Liver (tissue), 9 donors: ENCODE measurements around the gene SAMD8. TPM values are rescaled to one million over a fixed set of nuclear protein-coding genes. Genes with fewer than 3 reads are reported as not detected.

ENCODE experiments used
- DNase-seq: peaks from one replicate; pipeline ENCODE4 v3.0.0-alpha.2; 2017; ENCODE audit warnings: low spot score
- H3K27ac ChIP-seq, 2 donors: one replicate each; pipeline ENCODE4 v1.7.0; 2013; ENCODE audit warnings: inconsistent platforms in 2 of 2, low read length in 2 of 2, control low read depth in 1 of 2, low read depth in 1 of 2, mild to moderate bottlenecking in 1 of 2
- H3K27me3 ChIP-seq, 4 donors: one replicate each; pipeline versions ENCODE4 v1.6.1 to v1.7.0; 2013; ENCODE audit warnings: low read length in 3 of 4, inconsistent platforms in 1 of 4, mild to moderate bottlenecking in 1 of 4, moderate library complexity in 1 of 4; ENCODE audit not compliant: control insufficient read depth in 4 of 4, insufficient read depth in 4 of 4
- H3K36me3 ChIP-seq, 4 donors: one replicate each; pipeline versions ENCODE4 v1.6.1 to v1.7.0; 2013; ENCODE audit warnings: low read length in 3 of 4, mild to moderate bottlenecking in 3 of 4, low read depth in 1 of 4, moderate library complexity in 1 of 4; ENCODE audit not compliant: control insufficient read depth in 4 of 4, insufficient read depth in 3 of 4
- H3K4me1 ChIP-seq, 4 donors: one replicate each; pipeline versions ENCODE4 v1.6.1 to v1.7.0; 2013; ENCODE audit warnings: low read length in 3 of 4, mild to moderate bottlenecking in 3 of 4, moderate library complexity in 1 of 4; ENCODE audit not compliant: control insufficient read depth in 4 of 4, insufficient read depth in 4 of 4
- H3K4me3 ChIP-seq, 3 donors: one replicate each; pipeline versions ENCODE4 v1.6.1 to v1.7.0; 2013; ENCODE audit warnings: low read length in 3 of 3, control low read depth in 1 of 3, low read depth in 1 of 3, mild to moderate bottlenecking in 1 of 3
- H3K9ac ChIP-seq, 2 donors: one replicate each; pipeline ENCODE4 v1.7.0; 2013; ENCODE audit warnings: low read length in 2 of 2, mild to moderate bottlenecking in 2 of 2, moderate library complexity in 2 of 2, control low read depth in 1 of 2, low read depth in 1 of 2
- H3K9me3 ChIP-seq, 4 donors: one replicate each; pipeline versions ENCODE4 v1.6.1 to v1.7.0; 2013; ENCODE audit warnings: low read length in 3 of 4; ENCODE audit not compliant: control insufficient read depth in 4 of 4
- EGR1 ChIP-seq, 2 donors: IDR thresholded peaks; 2 replicates each; pipeline ENCODE4 v1.6.1; 2016 to 2018; ENCODE audit warnings: antibody characterized with exemption in 2 of 2, low read depth in 2 of 2
- FOXA1 ChIP-seq: IDR thresholded peaks from 2 replicates; pipeline ENCODE4 v1.6.1; 2016; ENCODE audit warnings: antibody characterized with exemption
- FOXA2 ChIP-seq: IDR thresholded peaks from 2 replicates; pipeline ENCODE4 v1.6.1; 2016; ENCODE audit warnings: antibody characterized with exemption
- GABPA ChIP-seq, 2 donors: IDR thresholded peaks in 1 of 2; conservative IDR thresholded peaks in 1 of 2; 2 replicates each; pipeline ENCODE4 v1.6.1; 2016; ENCODE audit warnings: antibody characterized with exemption in 2 of 2, mild to moderate bottlenecking in 1 of 2, moderate library complexity in 1 of 2
- HNF4G ChIP-seq: IDR thresholded peaks from 2 replicates; pipeline ENCODE4 v1.6.1; 2016; ENCODE audit warnings: antibody characterized with exemption
- JUND ChIP-seq, 2 donors: IDR thresholded peaks; 2 replicates each; pipeline ENCODE4 v1.6.1; 2016; ENCODE audit warnings: antibody characterized with exemption in 2 of 2
- NR2F2 ChIP-seq: IDR thresholded peaks from 2 replicates; pipeline ENCODE4 v1.6.1; 2016; ENCODE audit warnings: antibody characterized with exemption
- RAD21 ChIP-seq, 2 donors: IDR thresholded peaks; 2 replicates each; pipeline ENCODE4 v1.6.1; 2016; ENCODE audit warnings: antibody characterized with exemption in 2 of 2, mild to moderate bottlenecking in 2 of 2
- RXRA ChIP-seq, 2 donors: IDR thresholded peaks; 2 replicates each; pipeline ENCODE4 v1.6.1; 2017 to 2018; ENCODE audit warnings: antibody characterized with exemption in 2 of 2, mild to moderate bottlenecking in 1 of 2
- SP1 ChIP-seq: IDR thresholded peaks from 2 replicates; pipeline ENCODE4 v1.6.1; 2018; ENCODE audit warnings: antibody characterized with exemption, mild to moderate bottlenecking
- TAF1 ChIP-seq: conservative IDR thresholded peaks from 2 replicates; pipeline ENCODE4 v1.6.1; 2016; ENCODE audit warnings: antibody characterized with exemption, mild to moderate bottlenecking
- YY1 ChIP-seq: IDR thresholded peaks from 2 replicates; pipeline ENCODE4 v1.6.1; 2016; ENCODE audit warnings: antibody characterized with exemption, mild to moderate bottlenecking
- WGBS: extraction: QIAGEN DNeasy Blood & Tissue Kit; methylation state at CpG from one replicate; pipeline ENCODE4 v1.1.7; 2013; 5-methylcytosine and 5-hydroxymethylcytosine counted together
- polyA plus RNA-seq, 2 donors: library from polyadenylated mRNA; stranded (reverse) in 1 of 2; unstranded in 1 of 2; fragments of 200-250 nt in 1 of 2; fragments of >200 nt in 1 of 2; fragmentation: Nextera tagmentation in 1 of 2; extraction: Ambion mirVana in 1 of 2; gene quantifications; one replicate each; pipeline versions ENCODE4 v1.2.1 to v1.2.3, GENCODE V29; 2013 to 2015
- total RNA-seq, 2 donors: library from RNA; depleted of rRNA; stranded (reverse); fragments of >200 nt; gene quantifications; one replicate each; pipeline ENCODE4 v1.2.3, GENCODE V29; 2014
- TF ChIP-seq, protein P1 (sequence below): fragments of 150-350 bp; IDR thresholded peaks from 2 replicates; pipeline ENCODE4 v1.5.1; 2017; ENCODE audit warnings: improper control_type of control experiment, low read depth, low read length; ENCODE audit not compliant: missing input control
- TF ChIP-seq, protein P2 (sequence below): IDR thresholded peaks from 2 replicates; pipeline ENCODE4 v1.6.1; 2016; ENCODE audit warnings: antibody characterized with exemption
- TF ChIP-seq, protein P3 (sequence below): IDR thresholded peaks from 2 replicates; pipeline ENCODE4 v1.6.1; 2016; ENCODE audit warnings: antibody characterized with exemption
- TF ChIP-seq, protein P4 (sequence below): IDR thresholded peaks from 2 replicates; pipeline ENCODE4 v1.6.1; 2016; ENCODE audit warnings: antibody characterized with exemption, mild to moderate bottlenecking
- donor health status: healthy.
- donor health status: healthy.
- donor health status: healthy.
- donor health status: healthy.
- donor health status: healthy.

The SAMD8 gene
- total and polyA plus RNA-seq, 4 donors = 2.8 to 10.3 (median 4.1) TPM

DNA sequence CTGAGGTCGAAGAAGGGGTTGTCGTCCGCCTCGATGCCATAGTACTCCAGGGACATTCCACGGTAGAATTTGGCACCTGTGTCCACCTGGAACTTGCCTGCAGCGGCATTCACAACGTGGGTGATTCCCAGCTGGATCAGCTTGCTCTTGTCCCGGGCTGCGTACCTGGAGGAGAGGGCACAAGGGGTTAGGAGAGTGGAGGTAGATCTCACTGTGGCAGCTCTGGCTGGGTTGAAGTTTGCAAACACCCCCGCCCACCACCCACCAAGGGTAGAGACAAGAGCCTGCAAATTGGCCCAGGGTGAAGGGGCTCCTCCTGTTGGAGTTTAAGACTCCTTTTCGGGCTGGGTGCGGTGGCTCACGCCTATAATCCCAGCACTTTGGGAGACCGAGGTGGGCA, 15.8 kb upstream of the SAMD8 start:
- peaks cover 0 to 3% (median 0%) of the 10 kb centered on the region in 4 donors for H3K27me3 ChIP-seq
- TF ChIP-seq JUND (IDR thresholded peaks at IDR 0.05) (no peak), TAF1 (no peak), FOXA2 (no peak), EGR1 (IDR thresholded peaks at IDR 0.05; ENCODE audit: low read depth in 2 of 2) (no peak), GABPA (IDR thresholded peaks at IDR 0.05 in 1 of 2, conservative IDR thresholded peaks at IDR 0.05 in 1 of 2) (no peak), RAD21 (IDR thresholded peaks at IDR 0.05) (no peak), SP1 (no peak), FOXA1 (no peak), YY1 (no peak), HNF4G (no peak), RXRA (IDR thresholded peaks at IDR 0.05) (no peak), NR2F2 (no peak)
- TF ChIP-seq, protein P1, sequence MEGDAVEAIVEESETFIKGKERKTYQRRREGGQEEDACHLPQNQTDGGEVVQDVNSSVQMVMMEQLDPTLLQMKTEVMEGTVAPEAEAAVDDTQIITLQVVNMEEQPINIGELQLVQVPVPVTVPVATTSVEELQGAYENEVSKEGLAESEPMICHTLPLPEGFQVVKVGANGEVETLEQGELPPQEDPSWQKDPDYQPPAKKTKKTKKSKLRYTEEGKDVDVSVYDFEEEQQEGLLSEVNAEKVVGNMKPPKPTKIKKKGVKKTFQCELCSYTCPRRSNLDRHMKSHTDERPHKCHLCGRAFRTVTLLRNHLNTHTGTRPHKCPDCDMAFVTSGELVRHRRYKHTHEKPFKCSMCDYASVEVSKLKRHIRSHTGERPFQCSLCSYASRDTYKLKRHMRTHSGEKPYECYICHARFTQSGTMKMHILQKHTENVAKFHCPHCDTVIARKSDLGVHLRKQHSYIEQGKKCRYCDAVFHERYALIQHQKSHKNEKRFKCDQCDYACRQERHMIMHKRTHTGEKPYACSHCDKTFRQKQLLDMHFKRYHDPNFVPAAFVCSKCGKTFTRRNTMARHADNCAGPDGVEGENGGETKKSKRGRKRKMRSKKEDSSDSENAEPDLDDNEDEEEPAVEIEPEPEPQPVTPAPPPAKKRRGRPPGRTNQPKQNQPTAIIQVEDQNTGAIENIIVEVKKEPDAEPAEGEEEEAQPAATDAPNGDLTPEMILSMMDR = no peak
- TF ChIP-seq, protein P2, sequence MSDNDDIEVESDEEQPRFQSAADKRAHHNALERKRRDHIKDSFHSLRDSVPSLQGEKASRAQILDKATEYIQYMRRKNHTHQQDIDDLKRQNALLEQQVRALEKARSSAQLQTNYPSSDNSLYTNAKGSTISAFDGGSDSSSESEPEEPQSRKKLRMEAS = no peak
- TF ChIP-seq, protein P3, sequence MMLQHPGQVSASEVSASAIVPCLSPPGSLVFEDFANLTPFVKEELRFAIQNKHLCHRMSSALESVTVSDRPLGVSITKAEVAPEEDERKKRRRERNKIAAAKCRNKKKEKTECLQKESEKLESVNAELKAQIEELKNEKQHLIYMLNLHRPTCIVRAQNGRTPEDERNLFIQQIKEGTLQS = no peak
- TF ChIP-seq, protein P4, sequence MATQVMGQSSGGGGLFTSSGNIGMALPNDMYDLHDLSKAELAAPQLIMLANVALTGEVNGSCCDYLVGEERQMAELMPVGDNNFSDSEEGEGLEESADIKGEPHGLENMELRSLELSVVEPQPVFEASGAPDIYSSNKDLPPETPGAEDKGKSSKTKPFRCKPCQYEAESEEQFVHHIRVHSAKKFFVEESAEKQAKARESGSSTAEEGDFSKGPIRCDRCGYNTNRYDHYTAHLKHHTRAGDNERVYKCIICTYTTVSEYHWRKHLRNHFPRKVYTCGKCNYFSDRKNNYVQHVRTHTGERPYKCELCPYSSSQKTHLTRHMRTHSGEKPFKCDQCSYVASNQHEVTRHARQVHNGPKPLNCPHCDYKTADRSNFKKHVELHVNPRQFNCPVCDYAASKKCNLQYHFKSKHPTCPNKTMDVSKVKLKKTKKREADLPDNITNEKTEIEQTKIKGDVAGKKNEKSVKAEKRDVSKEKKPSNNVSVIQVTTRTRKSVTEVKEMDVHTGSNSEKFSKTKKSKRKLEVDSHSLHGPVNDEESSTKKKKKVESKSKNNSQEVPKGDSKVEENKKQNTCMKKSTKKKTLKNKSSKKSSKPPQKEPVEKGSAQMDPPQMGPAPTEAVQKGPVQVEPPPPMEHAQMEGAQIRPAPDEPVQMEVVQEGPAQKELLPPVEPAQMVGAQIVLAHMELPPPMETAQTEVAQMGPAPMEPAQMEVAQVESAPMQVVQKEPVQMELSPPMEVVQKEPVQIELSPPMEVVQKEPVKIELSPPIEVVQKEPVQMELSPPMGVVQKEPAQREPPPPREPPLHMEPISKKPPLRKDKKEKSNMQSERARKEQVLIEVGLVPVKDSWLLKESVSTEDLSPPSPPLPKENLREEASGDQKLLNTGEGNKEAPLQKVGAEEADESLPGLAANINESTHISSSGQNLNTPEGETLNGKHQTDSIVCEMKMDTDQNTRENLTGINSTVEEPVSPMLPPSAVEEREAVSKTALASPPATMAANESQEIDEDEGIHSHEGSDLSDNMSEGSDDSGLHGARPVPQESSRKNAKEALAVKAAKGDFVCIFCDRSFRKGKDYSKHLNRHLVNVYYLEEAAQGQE = no peak
- no peak overlapping the region for H3K27ac ChIP-seq
- peaks cover 0 to 4% (median 0%) of the 10 kb centered on the region in 4 donors for H3K4me1 ChIP-seq
- H3K4me3 ChIP-seq = no peak overlapping the region
- H3K9ac ChIP-seq = no peak overlapping the region
- no peaks in the 10 kb centered on the region for H3K9me3 ChIP-seq
- WGBS = 89% methylated on average over 14 of the region's 14 CpGs
- DNase-seq = no peak
- no peaks in the 10 kb centered on the region for H3K36me3 ChIP-seq

DNA sequence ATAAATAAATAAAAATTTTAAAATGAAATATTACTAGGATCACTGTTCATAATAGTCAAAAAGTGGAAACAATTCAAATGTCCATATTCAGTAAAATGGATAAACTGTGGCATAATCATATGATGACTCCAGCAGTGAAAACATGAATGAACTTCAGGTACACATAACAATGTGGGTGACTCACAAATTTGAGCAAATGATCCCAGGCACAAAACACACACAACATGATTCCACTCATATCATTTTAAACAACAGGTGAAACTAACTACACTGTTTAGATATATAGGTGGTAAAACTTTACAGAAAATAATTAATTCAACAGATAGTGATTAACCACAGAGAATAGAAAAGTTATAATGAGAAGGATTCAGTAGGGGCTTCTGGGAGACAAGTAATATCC, 14.7 kb upstream of the SAMD8 start:
- H3K27me3 ChIP-seq = peaks cover 0 to 3% (median 0%) of the 10 kb centered on the region in 4 donors
- no peak for DNase-seq
- H3K4me3 ChIP-seq = no peak overlapping the region
- H3K9ac ChIP-seq = no peak overlapping the region
- no peak for TF ChIP-seq TAF1
- no peak for TF ChIP-seq NR2F2
- TF ChIP-seq, protein P1 = no peak
- no peak for TF ChIP-seq JUND (IDR thresholded peaks at IDR 0.05)
- no peaks in the 10 kb centered on the region for H3K36me3 ChIP-seq
- H3K27ac ChIP-seq = no peak overlapping the region
- no peaks in the 10 kb centered on the region for H3K9me3 ChIP-seq
- peaks cover 0 to 4% (median 0%) of the 10 kb centered on the region in 4 donors for H3K4me1 ChIP-seq
